IMR-90 (cell line): ENCODE data around the gene TMEM17.

Source experiments
- CEBPB ChIP-seq: IDR thresholded peaks from 2 replicates; pipeline ENCODE4 v1.6.1; 2012; ENCODE audit warnings: low read depth, low read length, improper control_type of control experiment
- MAFK ChIP-seq: IDR thresholded peaks from 2 replicates; pipeline ENCODE4 v1.6.1; 2012; ENCODE audit warnings: low read depth, low read length, improper control_type of control experiment
- NFE2L2 ChIP-seq: fragments of 150-350 bp; IDR thresholded peaks from 2 replicates; pipeline ENCODE4 v1.6.1; 2016; ENCODE audit warnings: low read depth, mild to moderate bottlenecking, low read length
- POLR2A ChIP-seq: IDR thresholded peaks from 2 replicates; pipeline ENCODE4 v1.6.1; 2012; ENCODE audit warnings: mild to moderate bottlenecking, low read depth, low read length
- RAD21 ChIP-seq: IDR thresholded peaks from 2 replicates; pipeline ENCODE4 v1.6.1; 2012; ENCODE audit warnings: low read length, improper control_type of control experiment
- RCOR1 ChIP-seq: IDR thresholded peaks from 2 replicates; pipeline ENCODE4 v1.6.1; 2012; ENCODE audit warnings: mild to moderate bottlenecking, low read length, improper control_type of control experiment; ENCODE audit not compliant: insufficient replicate concordance
- RFX5 ChIP-seq: IDR thresholded peaks from 2 replicates; pipeline ENCODE4 v1.8.0; 2012; ENCODE audit warnings: low read depth, mild to moderate bottlenecking, low read length, moderate library complexity
- SMC3 ChIP-seq: fragments of 150-350 bp; IDR thresholded peaks from 2 replicates; pipeline ENCODE4 v1.6.1; 2016; ENCODE audit warnings: low read depth, mild to moderate bottlenecking, antibody characterized with exemption, low read length, moderate library complexity
- TF ChIP-seq, protein P1 (sequence below): conservative IDR thresholded peaks from 2 replicates; pipeline ENCODE4 v1.5.1; 2012; ENCODE audit warnings: mild to moderate bottlenecking, low read depth, low read length, improper control_type of control experiment
- TF ChIP-seq, protein P2 (sequence below): fragments of 150-350 bp; IDR thresholded peaks from 2 replicates; pipeline ENCODE4 v1.6.1; 2017; ENCODE audit warnings: mild to moderate bottlenecking, antibody characterized with exemption, low read length, low read depth

DNA sequence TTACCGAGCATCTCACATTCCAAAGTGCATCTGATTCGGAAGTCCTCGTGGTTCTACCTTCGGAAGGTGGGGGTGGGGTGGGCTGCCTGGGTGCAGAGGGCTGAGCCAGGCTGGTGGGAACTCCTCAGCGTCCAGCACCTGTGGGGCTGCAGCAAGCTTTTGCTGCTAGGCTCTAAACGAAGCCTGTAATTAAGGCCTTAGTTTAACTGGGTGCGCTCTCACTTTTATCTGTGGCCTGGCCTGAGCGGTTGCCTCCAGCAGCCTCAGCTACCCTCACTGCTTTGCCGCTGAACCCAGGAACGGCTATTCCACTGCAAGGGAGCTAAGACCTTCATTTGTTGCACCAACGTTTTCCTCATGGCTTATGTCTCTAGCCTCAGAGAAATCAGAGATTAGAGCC, 48.4 kb downstream of the TMEM17 start:
- TF ChIP-seq, protein P1, sequence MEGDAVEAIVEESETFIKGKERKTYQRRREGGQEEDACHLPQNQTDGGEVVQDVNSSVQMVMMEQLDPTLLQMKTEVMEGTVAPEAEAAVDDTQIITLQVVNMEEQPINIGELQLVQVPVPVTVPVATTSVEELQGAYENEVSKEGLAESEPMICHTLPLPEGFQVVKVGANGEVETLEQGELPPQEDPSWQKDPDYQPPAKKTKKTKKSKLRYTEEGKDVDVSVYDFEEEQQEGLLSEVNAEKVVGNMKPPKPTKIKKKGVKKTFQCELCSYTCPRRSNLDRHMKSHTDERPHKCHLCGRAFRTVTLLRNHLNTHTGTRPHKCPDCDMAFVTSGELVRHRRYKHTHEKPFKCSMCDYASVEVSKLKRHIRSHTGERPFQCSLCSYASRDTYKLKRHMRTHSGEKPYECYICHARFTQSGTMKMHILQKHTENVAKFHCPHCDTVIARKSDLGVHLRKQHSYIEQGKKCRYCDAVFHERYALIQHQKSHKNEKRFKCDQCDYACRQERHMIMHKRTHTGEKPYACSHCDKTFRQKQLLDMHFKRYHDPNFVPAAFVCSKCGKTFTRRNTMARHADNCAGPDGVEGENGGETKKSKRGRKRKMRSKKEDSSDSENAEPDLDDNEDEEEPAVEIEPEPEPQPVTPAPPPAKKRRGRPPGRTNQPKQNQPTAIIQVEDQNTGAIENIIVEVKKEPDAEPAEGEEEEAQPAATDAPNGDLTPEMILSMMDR = no peak
- TF ChIP-seq POLR2A (no peak), RCOR1 (no peak), CEBPB (no peak), NFE2L2 (no peak), RAD21 (no peak), SMC3 (no peak), RFX5 (no peak), MAFK (no peak)
- TF ChIP-seq, protein P2, sequence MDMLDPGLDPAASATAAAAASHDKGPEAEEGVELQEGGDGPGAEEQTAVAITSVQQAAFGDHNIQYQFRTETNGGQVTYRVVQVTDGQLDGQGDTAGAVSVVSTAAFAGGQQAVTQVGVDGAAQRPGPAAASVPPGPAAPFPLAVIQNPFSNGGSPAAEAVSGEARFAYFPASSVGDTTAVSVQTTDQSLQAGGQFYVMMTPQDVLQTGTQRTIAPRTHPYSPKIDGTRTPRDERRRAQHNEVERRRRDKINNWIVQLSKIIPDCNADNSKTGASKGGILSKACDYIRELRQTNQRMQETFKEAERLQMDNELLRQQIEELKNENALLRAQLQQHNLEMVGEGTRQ = no peak
